A204.1 (cell line): ENCODE data around the gene ROPN1.
A peak's percentile ranks its signal among the peaks of the same experiment; 100 is the strongest.
"Not testable (repeated sequence)": the region's sequence is repeated elsewhere in the genome, so short reads cannot be mapped to it uniquely, and the experiment has no call there.

Experiments
- FAIRE-seq: peaks from 2 replicates; lab custom pipeline; 2012; peaks lifted over from hg19 to GRCh38; lab: Jason Lieb, UNC

The ROPN1 gene

GRCh38 chr3:123991730-123992588 lies at the start of gene ROPN1:
TSS of gene ROPN1 (minus strand) at chr3:123992124. CDS start at chr3:123980481, 11,643 bp downstream.
- FAIRE-seq, result not testable (repeated sequence)

GRCh38 chr3:124041553-124041952 lies 49.6 kb upstream of the ROPN1 start:
- FAIRE-seq, result no peak

- no peak for FAIRE-seq
Measured at GRCh38 chr3:124037326-124037725, 45.4 kb upstream of the ROPN1 start.

- not testable (repeated sequence) for FAIRE-seq
Measured at GRCh38 chr3:124036214-124036613, 44.3 kb upstream of the ROPN1 start.

- no peak for FAIRE-seq
Measured at GRCh38 chr3:124035463-124036121, 43.7 kb upstream of the ROPN1 start.

GRCh38 chr3:124034844-124035152 lies 42.9 kb upstream of the ROPN1 start:
- FAIRE-seq, result no peak

GRCh38 chr3:124034016-124034843 lies 42.3 kb upstream of the ROPN1 start:
- no peak for FAIRE-seq

GRCh38 chr3:124033360-124034015 lies 41.6 kb upstream of the ROPN1 start, which contains the start of gene KALRN:
TSS of gene KALRN (plus strand) at chr3:124033369.
- FAIRE-seq, result no peak

- no peak for FAIRE-seq
Measured at GRCh38 chr3:124032881-124033359, 41.0 kb upstream of the ROPN1 start.

- FAIRE-seq, result no peak
Measured at GRCh38 chr3:124032311-124032880, 40.5 kb upstream of the ROPN1 start.

- no peak for FAIRE-seq
Measured at GRCh38 chr3:124026516-124026915, 34.6 kb upstream of the ROPN1 start.

- not testable (repeated sequence) for FAIRE-seq
Measured at GRCh38 chr3:124023531-124023930, 31.6 kb upstream of the ROPN1 start.

GRCh38 chr3:124019291-124019690 lies 27.4 kb upstream of the ROPN1 start:
- no peak for FAIRE-seq

GRCh38 chr3:124017502-124017901 lies 25.6 kb upstream of the ROPN1 start:
- not testable (repeated sequence) for FAIRE-seq

GRCh38 chr3:124016483-124016882 lies 24.6 kb upstream of the ROPN1 start:
- peak; percentile 46 for FAIRE-seq

- FAIRE-seq, result no peak
Measured at GRCh38 chr3:124014366-124014942, 22.5 kb upstream of the ROPN1 start.

GRCh38 chr3:124008321-124008720 lies 16.4 kb upstream of the ROPN1 start:
- FAIRE-seq, result not testable (repeated sequence)

- FAIRE-seq, result no peak
Measured at GRCh38 chr3:124007186-124007585, 15.3 kb upstream of the ROPN1 start.

GRCh38 chr3:124002405-124003079 lies 10.6 kb upstream of the ROPN1 start:
- FAIRE-seq, result not testable (repeated sequence)

- FAIRE-seq, result not testable (repeated sequence)
Measured at GRCh38 chr3:124001366-124001765, 9.4 kb upstream of the ROPN1 start.

- no peak for FAIRE-seq
Measured at GRCh38 chr3:123997543-123997942, 5.6 kb upstream of the ROPN1 start.
